Stimulated activated CD4-positive, alpha-beta T cell treated with anti-CD3 and anti-CD28 coated beads, Interleukin-2, amount 100 ng/mL, for 48 hours (primary cell): ENCODE measurements around the gene SERPIND1.
"Not testable (repeated sequence)": the region's sequence is repeated elsewhere in the genome, so short reads cannot be mapped to it uniquely, and the experiment has no call there.

Experiments
- DNase-seq, 2 donors: peaks; one replicate each; pipeline ENCODE4 v3.0.0-alpha.2; 2020

The SERPIND1 gene

DNA sequence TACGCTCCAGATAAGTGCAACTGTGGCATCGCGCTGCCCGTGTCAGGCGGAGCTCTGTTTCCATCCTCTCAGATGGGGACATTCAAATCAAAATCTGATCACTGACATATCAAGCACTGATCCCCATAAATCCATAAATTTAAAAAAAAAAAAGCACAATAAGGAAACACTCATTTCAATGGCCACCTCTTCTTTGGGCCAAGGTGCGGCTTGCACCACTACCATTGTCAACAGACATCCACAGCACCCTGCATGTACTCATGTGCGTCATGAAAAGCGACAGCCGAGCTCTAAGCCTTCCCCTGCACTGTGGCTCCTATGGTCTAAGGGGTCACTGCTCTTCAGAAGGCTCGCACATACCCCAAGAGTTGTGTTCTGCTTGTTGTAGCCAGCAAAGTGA, 26.7 kb upstream of the SERPIND1 start:
- DNase-seq = no peak

DNA sequence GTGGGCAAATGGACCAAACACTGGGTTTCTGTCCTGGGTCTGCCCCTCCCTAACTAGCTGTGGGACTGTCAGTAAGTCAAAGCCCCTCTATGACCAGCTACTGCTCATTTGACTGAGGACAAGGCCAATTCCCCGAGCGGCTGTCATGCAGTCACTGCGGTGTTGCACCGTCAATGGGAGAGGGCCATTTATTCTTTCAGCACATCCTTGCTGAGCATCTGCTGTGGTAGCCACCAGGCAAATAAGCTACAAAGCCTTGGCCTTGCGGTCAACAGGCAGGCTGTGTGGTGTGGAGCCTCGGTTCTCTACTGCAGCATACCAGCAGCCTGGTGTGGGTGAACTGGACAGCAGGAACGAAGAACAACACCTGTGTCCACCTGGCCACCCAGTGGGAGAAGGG, 25.8 kb upstream of the SERPIND1 start:
- no peak for DNase-seq

DNA sequence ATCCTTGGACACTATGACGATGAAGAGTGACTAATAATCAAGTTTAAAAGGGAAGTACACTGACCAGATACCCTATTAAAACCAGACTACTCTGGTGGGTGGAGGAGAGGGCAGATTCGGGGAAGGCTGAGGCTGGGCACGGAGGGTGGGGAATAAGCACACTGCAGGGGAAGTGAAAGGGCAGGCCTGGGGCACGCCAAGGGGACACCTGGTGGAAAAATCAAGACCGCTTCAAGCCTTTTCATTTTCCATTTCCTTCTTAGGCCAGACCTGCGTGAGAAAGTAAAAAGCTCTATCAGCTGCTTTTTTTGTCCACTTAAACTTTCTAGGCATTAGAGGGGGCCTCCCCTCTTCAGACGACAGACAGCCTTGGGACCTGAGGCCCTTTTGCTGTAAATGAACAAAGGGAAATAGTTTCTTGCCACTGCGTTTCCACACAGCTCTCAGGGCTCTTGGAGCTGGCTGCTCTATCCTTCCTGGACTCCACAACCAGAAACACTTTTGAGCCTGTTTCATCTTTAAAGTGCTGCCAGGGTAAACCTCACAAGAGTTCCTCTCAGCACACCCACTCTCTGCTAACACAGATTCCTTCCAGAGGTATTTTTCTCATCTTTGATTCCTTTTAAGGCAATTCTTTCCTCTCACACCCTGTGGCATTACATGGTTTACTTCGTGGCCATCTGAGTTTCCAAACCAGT, 25.0 kb upstream of the SERPIND1 start:
- no peak for DNase-seq

DNA sequence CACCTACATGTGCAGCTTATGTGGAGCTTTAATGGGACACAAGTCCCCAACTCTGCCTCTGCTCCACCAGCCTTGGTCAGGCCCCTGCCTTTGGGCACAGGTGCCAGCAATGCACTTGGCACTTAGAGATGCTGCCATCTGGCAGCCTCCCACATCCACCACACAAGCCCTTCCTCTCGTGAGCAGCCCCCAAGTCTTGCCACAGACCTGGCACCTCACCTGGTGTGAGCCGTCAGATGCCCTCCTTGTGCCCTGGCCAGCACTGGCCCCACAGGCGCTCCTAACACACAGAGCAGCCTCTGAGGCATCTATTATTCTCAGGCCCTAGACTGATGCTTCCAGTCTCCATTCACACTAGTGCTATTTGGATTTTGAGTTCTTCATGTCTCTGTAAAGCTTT, 24.5 kb upstream of the SERPIND1 start:
- DNase-seq = no peak

DNA sequence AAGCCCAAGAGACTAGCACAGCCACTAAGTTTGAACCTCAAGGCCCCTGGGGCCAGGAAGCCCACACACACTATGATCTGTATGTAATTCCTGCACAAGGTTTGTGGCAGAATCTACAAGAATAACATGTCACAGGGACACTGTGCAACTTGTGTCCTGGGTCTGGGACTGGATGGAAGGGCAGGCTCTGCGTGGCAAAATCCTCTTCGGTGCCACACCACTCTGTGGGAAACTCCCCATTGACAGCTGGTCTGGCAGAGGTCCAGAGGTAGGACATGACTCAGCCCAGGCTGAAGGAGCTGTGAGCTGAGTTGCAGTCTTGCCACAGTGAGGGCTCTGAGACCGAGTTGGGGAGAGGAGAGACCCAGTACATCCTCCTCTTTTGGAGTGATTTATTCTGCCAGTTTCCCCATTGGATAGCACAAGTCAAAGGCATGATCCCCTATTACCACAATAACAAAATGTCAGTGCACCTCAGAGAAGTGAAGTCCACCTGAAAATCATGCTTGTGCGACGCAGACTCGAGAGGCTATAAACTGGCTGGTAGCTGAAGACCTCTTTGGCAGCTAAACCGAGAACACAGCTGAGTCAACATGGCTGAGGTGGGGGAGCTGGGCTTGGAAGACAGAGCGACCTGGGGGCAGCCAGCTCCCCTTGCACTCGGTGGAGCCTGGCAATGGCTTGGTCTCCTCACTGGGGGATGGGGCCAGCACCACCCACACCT, 23.3 kb upstream of the SERPIND1 start:
- DNase-seq = peak; percentile 9 to 11

DNA sequence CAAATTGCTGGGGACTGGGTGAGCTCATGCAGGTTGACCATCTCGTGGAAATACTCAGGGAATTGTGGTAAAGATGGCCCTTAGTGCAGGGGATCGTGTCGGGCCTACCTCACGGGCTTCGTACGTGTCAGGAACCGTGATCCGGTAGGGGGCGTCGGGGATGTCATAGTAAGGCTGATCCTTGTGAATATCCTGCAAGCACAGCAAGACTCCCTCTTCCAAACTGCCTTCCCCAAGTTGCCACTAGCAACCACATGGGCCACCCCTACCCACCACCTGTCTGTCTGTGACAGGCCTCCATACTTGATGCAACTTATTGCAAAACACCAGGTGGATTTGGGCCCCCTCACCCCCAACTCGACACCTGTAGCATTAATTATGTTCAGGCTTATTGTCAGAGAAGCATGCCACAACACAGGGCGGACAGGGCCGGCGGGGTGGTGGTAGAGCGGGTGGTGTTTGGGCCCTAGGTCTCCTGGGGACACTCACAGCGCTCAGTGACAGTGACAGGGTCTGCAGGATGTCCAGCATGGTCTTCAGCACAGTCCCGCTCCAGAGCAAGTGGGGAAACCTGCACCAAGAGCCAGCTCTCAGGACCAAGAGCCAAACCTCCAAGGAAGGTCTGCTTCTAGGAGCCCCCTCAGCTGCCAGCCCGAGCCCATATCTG, 22.6 kb upstream of the SERPIND1 start:
- no peak for DNase-seq

DNA sequence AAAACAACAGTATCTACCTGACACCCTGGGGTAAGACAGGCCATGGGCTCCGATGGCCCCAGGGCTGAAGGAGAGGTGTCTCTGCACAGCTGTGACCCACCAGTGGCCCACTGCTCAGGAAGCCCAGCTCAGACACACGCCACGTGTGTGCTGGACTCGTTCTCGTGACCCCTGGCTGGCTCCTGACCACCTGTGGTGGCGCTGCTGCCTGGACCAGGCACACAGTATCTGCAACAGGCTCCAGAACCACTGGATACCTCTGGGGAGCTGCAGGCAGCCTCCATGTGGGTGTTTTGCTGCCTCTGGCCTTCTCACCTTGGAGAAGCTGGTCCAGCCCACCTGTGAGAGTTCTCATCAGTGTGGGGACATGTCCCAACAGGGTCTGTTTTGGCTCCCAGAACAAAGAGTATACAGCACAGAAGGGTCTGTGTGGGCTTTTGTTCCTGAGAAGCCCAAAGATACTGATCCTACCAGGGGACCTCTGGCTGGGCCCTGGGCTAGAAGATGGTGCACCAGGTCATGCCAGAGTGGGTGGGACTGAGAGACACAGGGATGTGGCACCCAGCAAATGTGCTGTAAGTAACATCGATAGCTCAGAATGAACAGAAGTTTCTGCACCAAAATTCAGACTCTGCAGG, 21.7 kb upstream of the SERPIND1 start:
- no peak for DNase-seq

DNA sequence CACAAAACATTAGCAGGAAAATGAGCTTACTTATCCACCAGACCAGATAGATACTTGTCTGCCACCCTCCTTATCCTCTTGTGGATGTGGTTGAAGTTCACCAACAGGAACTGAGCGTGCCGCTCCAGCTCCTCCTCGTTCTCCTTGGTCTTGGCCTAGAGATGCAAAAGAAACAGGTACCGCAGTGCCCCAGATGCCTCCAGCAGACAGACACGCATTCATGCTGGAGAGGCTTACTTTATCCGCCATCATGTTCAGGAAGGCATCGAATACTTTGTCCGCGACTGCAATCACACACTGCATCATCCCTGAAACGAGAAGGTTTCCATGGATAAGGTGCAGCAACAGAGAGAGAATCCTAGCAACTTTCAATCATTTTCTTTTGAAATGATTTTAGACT, 21.0 kb upstream of the SERPIND1 start:
- DNase-seq = no peak

DNA sequence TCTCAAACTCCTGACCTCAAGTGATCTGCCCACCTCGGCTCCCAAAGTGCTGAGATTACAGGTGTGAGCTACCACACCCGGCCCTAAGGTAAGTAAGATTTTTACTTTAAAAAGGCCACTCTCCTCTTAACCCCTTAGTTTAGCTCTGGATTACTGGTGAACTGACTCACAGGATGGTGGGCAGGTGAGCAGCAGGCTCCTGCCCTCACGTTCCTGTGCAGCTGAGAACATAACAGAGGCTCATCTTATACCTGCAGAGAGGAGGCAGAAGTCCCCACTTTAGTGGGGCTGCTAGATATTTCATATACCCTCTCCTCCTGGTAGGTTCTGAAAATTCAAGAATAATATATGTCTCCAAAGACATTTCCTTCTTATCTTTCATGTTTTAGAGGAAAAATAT, 17.1 kb upstream of the SERPIND1 start:
- DNase-seq = no peak

DNA sequence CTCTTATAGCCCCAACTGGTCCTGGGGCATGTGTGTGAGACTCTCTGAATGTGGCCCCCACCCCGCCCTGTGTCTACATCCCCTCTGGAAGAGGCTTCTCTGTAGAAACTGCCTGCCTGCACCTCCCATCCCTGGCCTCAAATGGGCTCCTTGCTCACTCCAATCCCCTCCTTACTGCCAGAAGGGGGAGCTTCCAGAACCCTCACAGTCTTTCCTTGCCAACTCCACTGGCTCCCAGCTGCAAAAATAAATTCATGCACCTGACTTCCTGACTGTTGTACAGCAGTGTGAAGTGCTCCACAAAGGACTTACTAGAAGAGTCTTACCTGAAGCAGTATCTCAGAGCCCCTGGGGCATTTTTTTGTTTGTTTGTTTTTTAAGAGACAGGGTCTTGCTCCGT, 15.2 kb upstream of the SERPIND1 start:
- DNase-seq = no peak

DNA sequence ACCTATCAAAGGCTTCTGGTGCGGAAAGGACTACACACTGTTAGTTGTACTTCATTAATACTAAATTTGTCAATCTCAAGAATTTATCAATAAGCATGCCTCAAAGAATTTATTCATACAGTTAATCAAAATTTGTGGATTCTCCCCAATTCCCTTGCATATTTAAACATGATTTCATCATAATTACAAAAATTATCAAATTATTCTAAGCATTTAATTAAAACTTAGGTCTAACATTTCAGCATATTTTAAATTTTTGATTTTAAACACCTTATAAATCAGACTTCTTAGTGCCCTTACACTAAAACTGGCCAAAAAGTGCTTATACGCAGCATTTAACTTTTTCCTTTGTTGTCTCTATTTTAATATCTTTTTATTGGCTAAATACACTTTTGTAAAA, 13.8 kb upstream of the SERPIND1 start:
- DNase-seq = no peak

DNA sequence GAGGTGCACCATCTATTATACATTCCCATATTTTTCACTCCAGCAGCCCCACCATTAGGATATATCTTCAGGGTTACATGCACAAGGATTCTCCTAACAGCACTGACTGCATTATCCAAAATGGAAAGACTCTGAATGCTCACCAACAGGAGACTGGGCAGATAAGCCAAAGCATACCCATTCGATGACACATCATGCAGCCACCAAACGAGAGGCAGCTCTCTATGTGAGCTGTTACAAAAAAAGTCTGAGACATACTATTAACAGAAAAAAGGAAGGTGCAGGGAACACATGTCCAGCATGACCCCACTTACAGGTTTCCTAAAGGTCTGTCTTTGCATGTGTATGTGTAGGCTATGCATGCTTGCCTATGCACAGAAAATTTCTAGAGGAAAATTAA, 12.4 kb upstream of the SERPIND1 start:
- DNase-seq = no peak

DNA sequence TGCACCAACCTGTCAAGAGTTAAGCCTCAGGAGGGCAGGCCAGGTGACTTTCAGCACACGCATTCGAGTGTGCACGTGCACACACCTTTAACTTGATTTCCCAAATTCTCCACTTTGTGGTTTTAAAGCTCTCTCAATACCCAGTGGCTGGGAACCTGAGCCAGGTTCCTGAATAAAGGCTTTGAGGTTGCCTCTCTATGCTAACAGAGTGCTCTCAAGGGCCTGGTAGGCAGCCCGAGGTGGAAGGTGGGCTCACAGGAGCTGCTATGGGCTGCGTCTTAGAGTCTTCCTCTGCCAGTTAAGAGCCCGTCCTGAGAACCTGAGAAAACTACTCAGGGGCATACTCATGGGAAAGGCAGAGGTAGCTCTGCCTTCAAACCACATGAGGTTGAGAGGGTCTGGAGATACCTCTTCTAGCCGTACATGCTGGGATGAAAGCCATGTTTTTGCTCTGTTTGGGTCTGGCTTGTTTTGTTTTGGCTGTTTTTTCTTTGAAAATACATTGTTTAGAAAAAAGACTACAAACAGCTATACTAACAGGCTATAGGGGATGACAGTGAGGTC, 11.6 kb upstream of the SERPIND1 start:
- DNase-seq = no peak

DNA sequence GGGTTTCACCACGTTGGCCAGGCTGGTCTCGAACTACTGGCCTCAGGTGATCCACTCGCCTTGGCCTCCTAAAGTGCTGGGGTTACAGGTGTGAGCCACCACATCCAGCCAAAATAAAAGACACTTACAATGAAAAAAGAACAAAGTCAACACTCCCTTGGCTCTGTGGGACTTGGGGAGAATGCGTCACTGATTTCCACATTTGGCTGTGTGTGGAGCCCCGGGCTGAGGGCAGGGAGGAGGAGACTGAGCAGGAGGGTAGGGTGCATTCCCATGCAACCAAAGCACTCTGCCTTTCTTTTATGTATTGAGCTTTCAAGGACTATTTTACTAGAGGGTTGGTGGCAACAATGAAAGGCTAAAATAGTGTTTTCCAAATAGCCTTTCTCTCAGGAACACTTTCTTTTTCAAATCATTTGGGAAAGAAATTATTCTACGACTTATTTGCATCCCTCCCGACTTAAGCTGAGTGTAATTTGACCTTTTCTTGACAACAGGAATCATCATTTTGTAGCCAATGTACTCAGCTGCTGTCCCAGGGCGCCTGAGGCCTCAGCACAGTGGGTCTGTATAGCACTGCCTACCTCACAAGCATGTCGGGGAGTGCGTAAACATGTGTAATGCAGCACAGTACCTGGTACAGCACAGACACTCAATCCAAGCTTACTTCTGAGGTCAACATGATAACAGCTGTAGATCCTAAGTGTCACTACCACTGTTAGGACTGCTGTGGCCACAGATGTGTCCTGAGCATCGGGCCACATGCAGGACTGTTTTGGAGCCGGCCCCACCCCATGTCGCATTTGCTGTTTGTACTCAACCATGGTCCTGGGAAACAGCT, 10.1 kb upstream of the SERPIND1 start:
- no peak for DNase-seq

DNA sequence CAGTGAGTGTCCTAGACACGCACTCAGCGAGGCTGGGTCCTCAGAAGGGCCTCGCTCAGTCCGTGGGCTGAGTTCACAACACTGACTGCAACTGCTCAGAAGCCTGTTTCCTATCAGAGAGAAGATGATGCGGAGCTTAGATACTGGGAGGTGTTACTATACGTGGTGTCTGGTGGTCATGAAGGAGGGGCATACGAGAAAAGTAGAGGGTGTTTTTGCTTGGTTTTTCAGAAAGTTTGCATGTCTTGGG, 9.5 kb upstream of the SERPIND1 start:
- no peak for DNase-seq

DNA sequence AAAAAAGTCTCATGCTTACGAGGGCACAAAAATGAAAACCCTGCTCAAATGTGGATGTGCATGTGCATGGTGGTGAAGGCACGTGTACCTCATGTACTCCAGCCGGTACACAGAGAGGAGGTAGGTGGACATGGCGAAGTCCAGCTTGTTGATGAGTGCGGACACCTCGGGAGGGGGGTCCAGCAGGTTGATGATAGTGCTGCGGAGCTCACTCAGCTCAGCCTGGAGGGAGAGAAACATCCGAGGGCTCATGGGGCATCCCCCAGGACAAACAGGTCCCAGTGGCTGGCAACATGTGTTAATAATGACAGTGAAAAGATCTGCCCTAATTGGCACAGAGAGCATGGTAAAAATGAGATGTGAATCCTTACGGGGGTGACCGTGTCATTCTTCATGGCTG, 9.2 kb upstream of the SERPIND1 start:
- DNase-seq = no peak

DNA sequence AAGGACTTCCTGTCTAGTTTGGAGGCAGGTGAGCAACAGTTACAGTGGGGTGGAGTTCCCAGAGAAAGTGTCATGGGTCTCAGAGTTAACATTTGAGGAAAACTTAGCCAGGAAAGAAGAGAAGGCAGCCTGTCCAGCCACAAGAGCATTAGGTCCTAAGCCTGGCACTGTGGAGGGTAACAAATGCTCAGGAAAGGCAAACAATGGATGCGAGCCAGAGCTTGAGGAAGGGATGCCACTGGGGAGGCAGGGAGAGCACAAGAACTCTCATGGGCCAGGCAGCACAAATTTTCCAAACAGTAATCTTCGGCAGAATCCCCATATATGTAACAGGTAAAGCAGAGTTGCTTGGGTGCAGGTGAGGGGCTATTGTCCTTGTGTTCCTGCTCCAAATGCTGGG, 8.0 kb upstream of the SERPIND1 start:
- no peak for DNase-seq

DNA sequence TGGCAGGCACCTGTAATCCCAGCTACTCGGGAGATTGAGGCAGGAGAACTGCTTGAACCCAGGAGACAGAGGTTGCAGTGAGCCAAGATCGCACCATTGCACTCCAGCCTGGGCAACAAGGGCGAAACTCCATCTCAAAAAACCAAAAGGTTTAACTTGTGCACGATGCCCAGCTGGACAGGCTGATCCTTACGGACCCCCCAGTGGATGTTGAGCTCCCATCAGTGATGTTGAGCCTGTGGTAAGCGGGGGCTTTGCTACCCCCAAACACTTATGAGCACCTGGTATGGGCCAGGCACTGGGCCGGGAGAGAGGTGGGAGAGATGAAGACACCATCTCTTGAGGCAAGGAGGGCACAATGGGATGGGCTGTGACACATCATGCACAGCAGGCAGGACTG, 7.4 kb upstream of the SERPIND1 start:
- DNase-seq = no peak

DNA sequence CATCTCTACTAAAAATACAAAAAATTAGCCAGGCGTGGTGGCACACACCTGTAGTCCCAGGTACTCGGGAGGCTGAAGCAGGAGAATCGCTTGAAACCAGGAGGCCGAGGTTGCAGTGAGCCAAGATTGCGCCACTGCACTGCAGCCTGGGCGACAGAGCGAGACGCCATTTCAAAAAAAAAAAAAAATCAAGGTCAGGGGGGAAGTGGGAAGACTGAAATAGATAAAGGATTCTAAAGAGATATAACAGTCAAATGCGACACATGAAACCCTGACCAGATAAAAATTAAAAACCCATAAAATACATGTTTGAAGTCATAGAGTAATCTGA, 4.5 kb upstream of the SERPIND1 start:
- DNase-seq = not testable (repeated sequence)

DNA sequence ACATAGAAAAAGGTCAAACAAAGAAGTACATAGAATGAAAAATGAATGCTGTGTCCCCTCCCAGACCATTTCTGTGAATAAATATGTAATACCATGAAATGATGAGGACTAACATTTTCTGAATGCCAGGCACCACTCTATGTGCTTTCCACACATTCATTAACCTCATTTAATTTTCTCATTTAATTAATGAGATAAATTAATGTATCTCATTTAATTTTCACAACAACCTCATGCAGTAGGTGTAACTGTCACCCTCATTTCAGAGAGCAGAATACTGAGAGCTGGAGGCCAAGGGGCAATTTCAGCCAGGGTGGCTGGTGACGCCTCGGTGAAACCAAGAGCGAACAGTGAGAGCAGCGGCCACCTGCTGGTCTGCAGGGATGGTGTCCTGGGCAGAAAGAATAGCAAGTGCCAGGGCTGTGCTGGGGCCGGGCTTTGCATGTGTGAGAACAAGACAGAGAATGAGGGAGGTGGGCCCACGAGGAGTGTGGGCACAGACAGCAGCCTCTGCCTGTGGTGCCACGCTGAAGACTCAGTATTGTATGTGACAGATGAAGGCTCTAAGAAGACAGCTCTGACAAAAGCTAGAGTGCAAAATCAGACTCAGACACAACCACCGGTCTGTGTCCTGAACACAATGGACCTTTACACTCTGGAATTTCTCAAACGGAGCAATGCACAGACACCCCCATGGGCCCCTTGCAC, 1.8 kb upstream of the SERPIND1 start:
- no peak for DNase-seq

DNA sequence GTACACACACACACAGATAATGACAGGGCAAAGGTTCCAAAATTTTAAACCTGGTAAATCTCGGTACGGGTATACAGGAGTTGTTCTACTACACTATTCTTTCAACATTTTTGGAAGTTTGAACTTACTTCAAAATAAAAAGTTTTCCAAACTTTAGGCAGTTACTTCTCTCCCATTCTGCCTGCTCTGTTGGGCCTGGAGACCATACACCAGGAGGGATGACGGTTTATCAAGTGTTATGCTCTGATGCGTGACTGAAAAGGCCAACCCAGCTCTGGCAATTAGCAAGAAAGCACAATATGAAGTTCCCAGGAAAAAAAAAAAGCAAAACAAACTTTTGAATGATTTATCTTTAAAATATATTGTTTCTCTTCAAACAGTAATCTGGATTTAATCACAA, 969 bp downstream of the SERPIND1 start:
- no peak for DNase-seq

DNA sequence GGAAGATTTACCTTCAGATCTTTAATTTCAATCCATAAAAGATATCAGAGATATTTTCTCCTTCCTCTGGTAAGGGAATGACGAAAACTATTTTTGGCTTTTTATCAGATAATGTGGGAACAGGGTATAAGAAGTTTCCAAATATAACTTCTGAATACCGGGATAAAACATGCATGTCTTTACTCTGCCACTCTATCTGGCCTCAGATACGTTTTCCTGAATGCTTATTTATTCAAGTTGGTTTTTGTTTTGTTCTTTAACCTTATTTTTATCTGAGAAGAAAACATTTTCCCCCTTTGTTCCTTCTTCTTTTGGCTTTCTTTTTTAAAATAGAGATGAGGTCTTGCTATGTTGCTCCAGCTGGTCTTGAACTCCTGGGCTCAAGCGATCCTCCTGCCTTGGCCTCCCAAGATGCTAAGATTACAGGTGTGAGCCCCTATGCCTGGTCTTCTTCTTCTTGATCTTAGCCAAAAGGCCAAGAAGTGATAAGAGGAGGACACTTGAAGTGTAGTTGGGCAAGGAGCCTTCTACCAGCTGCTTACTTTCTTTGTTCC, 1.5 kb downstream of the SERPIND1 start:
- DNase-seq = no peak
